ENCODE measurements around the gene RABGEF1.
"Not testable (repeated sequence)": the region's sequence is repeated elsewhere in the genome, so short reads cannot be mapped to it uniquely, and the experiment has no call there.

RABGEF1 gene

GRCh38 chr7:66767486-66767885 is 27.0 kb downstream of the RABGEF1 start:
- not testable (repeated sequence) for DNase-seq

- no peak for DNase-seq
Observed at GRCh38 chr7:66768865-66769832, 28.6 kb downstream of the RABGEF1 start.

- no peak for DNase-seq
Observed at GRCh38 chr7:66769833-66770512, 29.4 kb downstream of the RABGEF1 start.

- DNase-seq, result no peak
Observed at GRCh38 chr7:66771795-66772194, 31.3 kb downstream of the RABGEF1 start.

- not testable (repeated sequence) for DNase-seq
Observed at GRCh38 chr7:66773744-66774143, 33.2 kb downstream of the RABGEF1 start.

GRCh38 chr7:66776383-66776782 is 35.9 kb downstream of the RABGEF1 start:
- not testable (repeated sequence) for DNase-seq

GRCh38 chr7:66776800-66777442 is 36.4 kb downstream of the RABGEF1 start:
- no peak for DNase-seq

- DNase-seq, result no peak
Observed at GRCh38 chr7:66778201-66778600, 37.7 kb downstream of the RABGEF1 start.

GRCh38 chr7:66779669-66780409 is 39.3 kb downstream of the RABGEF1 start:
- no peak for DNase-seq

- no peak for DNase-seq
Observed at GRCh38 chr7:66781408-66782090, 41.0 kb downstream of the RABGEF1 start.

GRCh38 chr7:66782875-66783274 is 42.3 kb downstream of the RABGEF1 start:
- not testable (repeated sequence) for DNase-seq

GRCh38 chr7:66783887-66784595 is 43.5 kb downstream of the RABGEF1 start:
- not testable (repeated sequence) for DNase-seq

- DNase-seq, result no peak
Observed at GRCh38 chr7:66790196-66790595, 49.7 kb downstream of the RABGEF1 start.

GRCh38 chr7:66790725-66791124 is 50.2 kb downstream of the RABGEF1 start:
- no peak for DNase-seq

GRCh38 chr7:66800591-66800990 is 60.1 kb downstream of the RABGEF1 start:
- DNase-seq, result no peak

- no peak for DNase-seq
Observed at GRCh38 chr7:66804001-66804400, 63.5 kb downstream of the RABGEF1 start.

GRCh38 chr7:66807736-66808135 is 67.2 kb downstream of the RABGEF1 start:
- no peak for DNase-seq

GRCh38 chr7:66810716-66811115 is 70.2 kb downstream of the RABGEF1 start:
- no peak for DNase-seq

GRCh38 chr7:66815186-66815875 is 74.8 kb downstream of the RABGEF1 start:
- DNase-seq, result not testable (repeated sequence)

- no peak for DNase-seq
Observed at GRCh38 chr7:66815951-66816350, 75.4 kb downstream of the RABGEF1 start.

GRCh38 chr7:66816658-66817057 is 76.1 kb downstream of the RABGEF1 start:
- not testable (repeated sequence) for DNase-seq
